ENCODE measurements around the gene GDPD3.

Gene GDPD3

DNA sequence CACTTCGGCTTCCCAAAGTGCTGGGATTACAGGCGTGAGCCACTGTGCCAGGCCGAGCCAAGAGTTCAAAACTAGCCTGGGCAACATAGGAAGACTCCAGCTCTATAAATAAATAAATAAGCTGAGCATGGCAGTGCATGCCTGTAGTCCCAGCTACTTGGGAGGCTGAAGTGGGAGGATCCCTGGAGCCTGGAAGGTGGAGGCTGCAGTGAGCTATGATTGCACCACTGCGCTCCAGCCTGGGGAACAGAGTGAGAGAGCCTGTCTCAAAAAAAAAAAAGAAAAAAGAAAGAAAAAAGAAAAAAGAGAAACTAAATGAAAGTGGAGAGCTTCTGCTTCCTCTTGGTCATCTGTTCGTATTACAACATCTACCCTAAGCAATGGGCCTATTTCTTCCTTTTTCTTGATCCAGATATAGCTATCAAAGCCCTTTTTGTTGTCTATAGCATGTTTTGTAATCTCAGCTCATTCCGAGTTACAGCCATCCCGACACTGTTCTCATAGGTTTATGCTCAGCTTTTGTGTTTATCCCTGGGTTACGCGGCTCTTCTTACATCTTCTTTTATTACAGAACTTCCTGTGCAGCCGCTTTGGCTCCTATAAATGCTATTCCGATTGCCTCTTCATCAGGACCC lies 23.8 kb upstream of the GDPD3 start:
- Histone ChIP-seq H3K27ac (ENCODE audit: low read depth, low read length) (no peak overlapping the region), H3F3A (ENCODE audit: control insufficient read depth, insufficient read depth) (no peaks in the 10 kb centered on the region), H3K4me1 (ENCODE audit: control insufficient read depth, low read length) (peaks cover 21% of the 10 kb centered on the region)

DNA sequence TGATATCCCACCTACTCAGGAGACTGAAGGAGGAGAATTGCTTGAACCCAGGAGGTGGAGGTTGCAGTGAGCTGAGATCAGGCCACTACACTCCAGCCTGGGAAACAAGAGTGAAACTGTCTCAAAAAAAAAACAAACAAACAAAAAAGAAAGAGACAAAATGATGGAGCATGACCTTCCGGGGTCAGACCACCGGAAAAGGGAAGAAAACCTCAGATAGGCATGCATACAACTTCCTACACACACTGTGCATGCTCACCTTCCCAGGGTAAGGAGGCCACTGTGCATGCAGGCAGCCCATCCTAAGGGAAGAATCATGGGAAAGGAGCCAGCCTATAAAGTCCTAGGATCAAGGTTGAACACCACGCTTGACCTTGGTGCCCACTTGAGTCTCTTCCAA lies 19.3 kb upstream of the GDPD3 start:
- H3K9me3 ChIP-seq (ENCODE audit: control insufficient read depth, insufficient read depth, low read length), result no peaks in the 10 kb centered on the region
- H3F3A ChIP-seq (ENCODE audit: control insufficient read depth, insufficient read depth), result no peaks in the 10 kb centered on the region
- H3K79me2 ChIP-seq (ENCODE audit: control insufficient read depth, low read length), result no peaks in the 10 kb centered on the region
- no peak overlapping the region for H3K27ac ChIP-seq (ENCODE audit: low read depth, low read length)
- no peaks in the 10 kb centered on the region for H3K9me2 ChIP-seq (replicated peaks; ENCODE audit: control insufficient read depth, low read length)
- H3K4me2 ChIP-seq (ENCODE audit: low read length), result no peak overlapping the region
- no peak for TF ChIP-seq EZH2phosphoT487 (IDR thresholded peaks at IDR 0.05; ENCODE audit: borderline replicate concordance, low read length)
- TF ChIP-seq, protein P1, sequence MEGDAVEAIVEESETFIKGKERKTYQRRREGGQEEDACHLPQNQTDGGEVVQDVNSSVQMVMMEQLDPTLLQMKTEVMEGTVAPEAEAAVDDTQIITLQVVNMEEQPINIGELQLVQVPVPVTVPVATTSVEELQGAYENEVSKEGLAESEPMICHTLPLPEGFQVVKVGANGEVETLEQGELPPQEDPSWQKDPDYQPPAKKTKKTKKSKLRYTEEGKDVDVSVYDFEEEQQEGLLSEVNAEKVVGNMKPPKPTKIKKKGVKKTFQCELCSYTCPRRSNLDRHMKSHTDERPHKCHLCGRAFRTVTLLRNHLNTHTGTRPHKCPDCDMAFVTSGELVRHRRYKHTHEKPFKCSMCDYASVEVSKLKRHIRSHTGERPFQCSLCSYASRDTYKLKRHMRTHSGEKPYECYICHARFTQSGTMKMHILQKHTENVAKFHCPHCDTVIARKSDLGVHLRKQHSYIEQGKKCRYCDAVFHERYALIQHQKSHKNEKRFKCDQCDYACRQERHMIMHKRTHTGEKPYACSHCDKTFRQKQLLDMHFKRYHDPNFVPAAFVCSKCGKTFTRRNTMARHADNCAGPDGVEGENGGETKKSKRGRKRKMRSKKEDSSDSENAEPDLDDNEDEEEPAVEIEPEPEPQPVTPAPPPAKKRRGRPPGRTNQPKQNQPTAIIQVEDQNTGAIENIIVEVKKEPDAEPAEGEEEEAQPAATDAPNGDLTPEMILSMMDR (IDR thresholded peaks at IDR 0.05; ENCODE audit: low read depth, low read length, poor library complexity, severe bottlenecking), result no peak
- no peaks in the 10 kb centered on the region for H4K20me1 ChIP-seq (ENCODE audit: control insufficient read depth, insufficient read depth, low read depth, low read length)
- H3K4me3 ChIP-seq (ENCODE audit: low read length), result no peak overlapping the region
- H3K4me1 ChIP-seq (ENCODE audit: control insufficient read depth, low read length), result peaks cover 14% of the 10 kb centered on the region
- H3K36me3 ChIP-seq (ENCODE audit: control insufficient read depth, low read length), result no peaks in the 10 kb centered on the region
- no peaks in the 10 kb centered on the region for H3K27me3 ChIP-seq (ENCODE audit: control insufficient read depth, low read length)

More for the DNA sequence above, 23.8 kb upstream of the GDPD3 start:
- no peaks in the 10 kb centered on the region for H3K36me3 ChIP-seq (ENCODE audit: control insufficient read depth, low read length)
- no peaks in the 10 kb centered on the region for H3K27me3 ChIP-seq (ENCODE audit: control insufficient read depth, low read length)
- no peaks in the 10 kb centered on the region for H3K9me2 ChIP-seq (replicated peaks; ENCODE audit: control insufficient read depth, low read length)
- no peak for TF ChIP-seq EZH2phosphoT487 (IDR thresholded peaks at IDR 0.05; ENCODE audit: borderline replicate concordance, low read length)
- TF ChIP-seq, protein P1 (IDR thresholded peaks at IDR 0.05; ENCODE audit: low read depth, low read length, poor library complexity, severe bottlenecking), result no peak
- no peak overlapping the region for H3K4me2 ChIP-seq (ENCODE audit: low read length)
- no peaks in the 10 kb centered on the region for H3K9me3 ChIP-seq (ENCODE audit: control insufficient read depth, insufficient read depth, low read length)
- no peaks in the 10 kb centered on the region for H4K20me1 ChIP-seq (ENCODE audit: control insufficient read depth, insufficient read depth, low read depth, low read length)
- no peaks in the 10 kb centered on the region for H3K79me2 ChIP-seq (ENCODE audit: control insufficient read depth, low read length)
- no peak overlapping the region for H3K4me3 ChIP-seq (ENCODE audit: low read length)

DNA sequence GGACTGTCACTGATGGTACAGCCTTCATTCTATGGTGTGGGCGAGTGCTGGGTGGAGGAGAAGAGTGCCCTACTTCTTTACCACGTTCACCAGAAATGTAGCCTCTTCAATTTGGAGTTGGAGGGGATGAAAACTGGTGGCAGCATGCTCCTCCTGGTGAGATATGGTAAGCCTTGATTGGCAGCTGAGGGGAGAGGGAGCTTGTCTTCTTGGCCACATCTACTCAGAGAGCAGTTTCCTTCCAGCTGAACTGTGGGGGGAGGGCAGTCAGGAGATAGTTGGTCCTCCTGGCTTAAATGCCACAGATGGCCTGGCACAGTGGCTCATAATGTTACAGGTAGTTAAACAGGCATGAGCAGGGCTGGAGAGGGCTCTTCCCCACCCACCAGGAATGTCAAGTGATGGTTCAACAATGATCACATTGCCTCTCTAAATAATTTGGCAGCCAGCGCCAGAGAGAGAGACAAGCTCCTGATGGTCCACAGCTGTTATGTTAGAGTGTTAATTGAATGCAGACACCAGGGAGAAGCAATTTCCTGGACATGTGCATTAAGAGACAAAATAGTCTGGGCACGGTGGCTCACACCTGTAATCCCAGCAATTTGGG lies 18.6 kb upstream of the GDPD3 start:
- Histone ChIP-seq H3K9me3 (ENCODE audit: control insufficient read depth, insufficient read depth, low read length) (no peaks in the 10 kb centered on the region), H3K27me3 (ENCODE audit: control insufficient read depth, low read length) (no peaks in the 10 kb centered on the region), H3K36me3 (ENCODE audit: control insufficient read depth, low read length) (no peaks in the 10 kb centered on the region), H3K9me2 (replicated peaks; ENCODE audit: control insufficient read depth, low read length) (no peaks in the 10 kb centered on the region), H3K4me1 (ENCODE audit: control insufficient read depth, low read length) (peaks cover 17% of the 10 kb centered on the region), H4K20me1 (ENCODE audit: control insufficient read depth, insufficient read depth, low read depth, low read length) (no peaks in the 10 kb centered on the region), H3K4me2 (ENCODE audit: low read length) (no peak overlapping the region), H3F3A (ENCODE audit: control insufficient read depth, insufficient read depth) (no peaks in the 10 kb centered on the region), H3K79me2 (ENCODE audit: control insufficient read depth, low read length) (no peaks in the 10 kb centered on the region), H3K4me3 (ENCODE audit: low read length) (no peak overlapping the region), H3K27ac (ENCODE audit: low read depth, low read length) (no peak overlapping the region)
- TF ChIP-seq EZH2phosphoT487 (IDR thresholded peaks at IDR 0.05; ENCODE audit: borderline replicate concordance, low read length), result no peak
- TF ChIP-seq, protein P1 (IDR thresholded peaks at IDR 0.05; ENCODE audit: low read depth, low read length, poor library complexity, severe bottlenecking), result no peak
